AG09319 (cell line): ENCODE measurements around the gene ZBTB24.

Experiments
- DNase-seq: peaks from one replicate; pipeline ENCODE4 v3.0.0-alpha.2; 2010; ENCODE audit warnings: low read depth; ENCODE audit errors: extremely low read depth
- CTCF ChIP-seq: IDR thresholded peaks from 2 replicates; pipeline ENCODE4 v1.5.1; 2011; ENCODE audit warnings: low read depth, mild to moderate bottlenecking, inconsistent platforms, low read length, moderate library complexity

ZBTB24 gene

GRCh38 chr6:109516929-109517328 is 33.9 kb upstream of the ZBTB24 start:
- TF ChIP-seq CTCF = no peak
- DNase-seq = no peak

DNA sequence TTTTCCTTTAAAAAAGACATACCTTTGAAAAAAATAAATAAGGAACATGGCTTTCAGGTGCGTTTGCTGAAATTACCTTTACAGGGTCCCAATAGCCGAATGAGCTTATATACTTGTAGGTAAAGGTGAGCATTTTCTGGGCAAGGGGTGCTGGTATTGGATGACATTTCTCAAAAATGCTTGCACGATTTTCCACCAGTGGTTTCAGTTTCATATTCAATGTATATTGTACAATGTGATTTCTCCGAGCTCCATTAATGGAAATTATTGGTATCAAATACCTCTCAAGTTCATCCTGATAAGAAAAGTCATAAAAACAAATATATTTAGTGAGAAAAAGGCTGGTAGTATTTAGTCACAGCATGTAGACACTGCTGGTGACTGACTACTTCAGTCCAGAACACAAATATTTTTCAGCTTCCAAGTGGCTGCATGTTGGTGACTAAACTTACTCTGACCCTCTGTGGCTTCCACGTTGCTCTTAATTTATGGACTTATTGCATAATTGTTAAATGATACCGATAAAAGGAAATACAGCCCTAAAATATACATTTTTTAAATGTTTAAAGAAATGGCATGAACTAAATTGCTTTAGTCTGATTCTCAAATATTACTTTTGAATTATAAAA is 32.9 kb upstream of the ZBTB24 start:
- DNase-seq = no peak
- no peak for TF ChIP-seq CTCF

DNA sequence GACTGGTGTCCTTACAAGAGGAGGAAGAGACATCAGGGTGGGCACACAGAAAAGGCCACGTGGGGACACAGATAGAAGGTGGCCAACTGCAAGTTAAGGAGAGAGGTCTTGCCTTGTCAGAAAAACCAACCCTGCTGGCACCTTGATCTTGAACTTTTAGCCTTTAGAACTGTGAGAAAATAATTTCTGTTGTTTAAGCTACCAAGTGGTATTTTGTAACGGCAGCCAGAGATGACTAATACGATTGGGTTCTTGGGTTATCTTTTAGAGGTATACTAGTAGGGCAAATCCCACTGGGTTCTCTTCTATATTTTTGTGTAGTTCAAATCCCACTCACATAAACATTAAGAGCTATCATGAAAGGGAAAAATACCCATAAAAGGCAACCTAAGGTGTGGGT is 31.9 kb upstream of the ZBTB24 start:
- DNase-seq = no peak
- no peak for TF ChIP-seq CTCF

GRCh38 chr6:109513571-109514071 is 30.6 kb upstream of the ZBTB24 start:
- DNase-seq = no peak
- TF ChIP-seq CTCF = no peak

GRCh38 chr6:109512271-109512817 is 29.3 kb upstream of the ZBTB24 start:
- no peak for TF ChIP-seq CTCF
- DNase-seq = no peak

GRCh38 chr6:109511832-109512231 is 28.8 kb upstream of the ZBTB24 start:
- no peak for DNase-seq
- no peak for TF ChIP-seq CTCF

DNA sequence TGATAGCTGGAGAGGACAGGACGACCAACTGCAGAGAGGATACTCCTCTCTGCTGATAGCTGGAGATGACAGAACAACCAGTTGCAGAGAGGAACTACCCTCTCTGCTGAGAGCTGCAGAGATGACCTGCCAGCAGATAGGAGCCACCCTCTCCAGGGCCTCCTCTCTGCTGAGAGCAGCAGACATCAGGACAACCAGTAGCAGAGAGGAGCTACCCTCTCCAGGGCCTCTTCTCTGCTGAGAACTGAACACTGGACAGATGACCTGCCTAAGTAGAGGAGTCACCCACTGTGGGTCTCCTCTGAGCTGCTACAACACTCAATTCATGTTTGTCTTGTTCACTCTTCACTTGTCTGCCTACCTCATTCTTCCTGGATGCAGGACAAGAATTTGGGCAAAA is 27.3 kb upstream of the ZBTB24 start:
- no peak for TF ChIP-seq CTCF
- DNase-seq = no peak
